GM12891 (cell line): ENCODE data around the gene OSGEP.

Experiments
- PAX5 ChIP-seq: IDR thresholded peaks from 2 replicates; pipeline ENCODE4 v1.6.1; 2011; ENCODE audit warnings: low read length, moderate library complexity, mild to moderate bottlenecking; ENCODE audit not compliant: insufficient read depth, severe bottlenecking
- POLR2A ChIP-seq: IDR thresholded peaks from 2 replicates; pipeline ENCODE4 v1.6.1; 2011; ENCODE audit warnings: low read depth, low read length, control low read depth
- POLR2AphosphoS5 ChIP-seq: IDR thresholded peaks from 2 replicates; pipeline ENCODE4 v1.6.1; 2011; ENCODE audit warnings: low read depth, low read length, control low read depth
- POU2F2 ChIP-seq: IDR thresholded peaks from 2 replicates; pipeline ENCODE4 v1.6.1; 2011; ENCODE audit warnings: low read depth, mild to moderate bottlenecking, control low read depth, low read length, moderate library complexity
- SPI1 ChIP-seq: IDR thresholded peaks from 2 replicates; pipeline ENCODE4 v1.6.1; 2011; ENCODE audit warnings: low read depth, low read length, control low read depth
- TAF1 ChIP-seq: IDR thresholded peaks from 2 replicates; pipeline ENCODE4 v1.6.1; 2011; ENCODE audit warnings: low read depth, low read length, control low read depth

DNA sequence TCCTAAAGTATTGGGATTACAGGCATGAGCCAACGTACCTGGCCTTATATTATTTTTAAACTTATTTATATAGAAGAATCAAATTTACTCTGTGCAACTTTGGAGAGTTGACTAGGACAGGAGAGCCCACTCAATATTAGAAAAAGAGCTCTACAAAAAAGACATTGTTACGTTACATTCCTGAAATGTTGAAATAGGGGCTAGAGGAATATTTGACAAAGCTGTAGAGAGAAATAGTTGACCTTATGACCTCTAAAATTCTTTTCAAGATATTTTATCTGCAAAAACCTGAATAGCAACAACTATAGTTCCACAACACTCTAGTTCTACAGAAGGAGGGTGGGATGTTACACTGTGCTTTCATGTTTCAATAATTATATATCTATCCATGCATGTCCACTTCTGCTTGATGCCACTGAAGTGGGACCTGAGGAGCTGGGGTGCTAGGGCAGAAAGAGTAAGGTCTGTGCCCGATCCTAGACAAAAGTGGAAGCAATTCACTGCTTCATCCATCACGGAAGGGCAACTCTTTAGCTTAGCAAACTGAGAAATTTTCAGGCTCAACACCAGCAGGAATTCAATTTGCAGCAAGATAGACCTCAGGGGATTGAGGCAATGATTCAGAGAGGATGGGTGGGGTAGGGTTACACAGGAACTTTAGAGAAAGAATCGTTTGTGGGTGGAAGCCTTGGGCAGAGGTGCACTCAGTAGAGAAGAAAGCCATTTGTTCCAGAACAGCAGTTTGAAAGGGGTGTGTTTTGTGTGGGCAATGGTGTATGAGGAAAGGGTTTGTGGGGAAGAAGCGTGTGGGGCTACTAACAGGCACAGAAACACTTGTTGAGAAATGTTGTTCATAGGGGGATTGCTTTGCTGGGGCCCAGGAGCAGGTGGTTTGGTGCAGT lies 34.7 kb upstream of the OSGEP start:
- TF ChIP-seq POLR2AphosphoS5, result no peak
- TF ChIP-seq POLR2A, result no peak
- TF ChIP-seq SPI1, result no peak
- TF ChIP-seq TAF1, result no peak
- TF ChIP-seq POU2F2, result no peak
- TF ChIP-seq PAX5, result no peak
